HTERT RPE-1 (cell line): ENCODE results near the gene DST.
"Not testable (repeated sequence)": the region's sequence is repeated elsewhere in the genome, so short reads cannot be mapped to it uniquely, and the experiment has no call there.

Source experiments
- in situ Hi-C: fragments of 300-500 bp; cut with MboI; formaldehyde crosslinking; loops from 4 replicates; pipeline ENCODE4 v1.14.3; 2020; ENCODE audit warnings: low sequenced_read_pairs

The DST gene

GRCh38 chr6:56575736-56576135 is 67.0 kb downstream of the DST start:
- in situ Hi-C loops = loop anchor here (25.0 kb wide), 1 partner anchor 213 kb away; no protein-coding TSS in a partner anchor

DNA sequence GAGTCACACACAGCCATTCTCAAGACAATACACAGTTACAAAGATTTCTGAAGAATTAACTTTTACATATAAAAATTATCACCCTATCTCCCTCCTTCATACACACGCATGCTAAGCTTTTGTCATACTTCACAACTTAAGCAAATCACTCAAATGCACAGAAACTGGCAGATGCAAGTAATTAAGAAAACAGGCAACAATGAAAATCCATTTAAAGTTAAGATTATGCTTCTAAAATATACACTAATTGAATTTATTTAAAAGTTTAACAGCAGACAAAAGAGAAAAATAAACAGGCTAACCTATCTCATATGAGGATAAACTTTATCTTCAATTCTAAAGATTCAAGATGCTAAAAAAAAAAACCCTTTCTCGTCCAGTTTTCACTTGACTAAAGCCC is 68.4 kb downstream of the DST start:
- in situ Hi-C loops = no loop called here

DNA sequence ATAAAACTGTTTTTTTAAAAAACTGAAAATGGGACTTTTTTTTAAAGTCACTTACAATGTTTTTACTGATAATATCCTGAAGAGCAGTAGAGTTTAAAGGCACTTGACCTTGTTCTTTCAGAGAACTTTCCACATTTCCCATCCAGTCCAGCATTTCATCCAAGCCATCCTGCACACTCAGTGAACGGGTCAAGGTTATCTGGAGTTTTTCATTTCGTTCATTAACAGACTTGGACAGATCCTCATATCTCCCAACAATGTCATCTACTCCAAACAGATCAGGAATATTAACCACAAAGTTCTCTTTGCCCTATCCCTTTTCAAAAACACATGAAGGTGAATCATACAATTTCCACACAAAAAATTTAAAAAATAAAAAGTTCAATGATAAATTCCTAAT is 69.1 kb downstream of the DST start:
- in situ Hi-C loops = no loop called here

DNA sequence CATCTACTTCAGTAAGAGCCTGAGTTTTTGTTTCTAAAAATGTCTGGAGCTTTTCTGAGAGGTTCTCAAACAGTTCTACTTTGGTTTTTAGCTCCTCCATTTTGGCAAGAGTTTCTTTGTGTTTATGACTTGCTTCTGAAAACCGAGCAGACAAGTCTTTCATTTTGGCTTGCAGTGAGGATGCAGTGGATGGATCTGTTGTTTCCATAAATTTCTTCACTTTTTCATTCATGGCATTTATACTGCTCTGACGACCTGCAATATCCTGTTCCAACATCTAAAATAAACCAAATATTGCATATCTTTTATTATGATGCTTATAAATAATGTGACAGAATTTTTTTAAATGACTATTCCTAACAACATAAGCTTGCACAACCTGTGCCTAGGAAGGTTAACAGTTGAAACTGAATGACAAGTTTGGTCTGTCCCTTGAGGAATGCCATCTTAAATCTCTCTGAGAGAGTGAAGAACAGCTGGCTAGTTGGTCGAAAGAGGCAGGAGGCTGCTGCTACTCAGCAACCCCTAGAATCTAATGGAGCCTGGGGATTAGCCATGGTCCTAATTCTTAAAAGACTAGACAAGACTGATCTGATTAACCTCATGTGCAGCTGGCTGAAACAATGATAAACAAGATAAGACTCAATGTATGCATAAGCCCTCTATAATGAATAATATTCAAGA is 69.8 kb downstream of the DST start:
- in situ Hi-C loops = no loop called here

GRCh38 chr6:56571605-56572004 is 71.1 kb downstream of the DST start:
- in situ Hi-C loops = no loop called here

DNA sequence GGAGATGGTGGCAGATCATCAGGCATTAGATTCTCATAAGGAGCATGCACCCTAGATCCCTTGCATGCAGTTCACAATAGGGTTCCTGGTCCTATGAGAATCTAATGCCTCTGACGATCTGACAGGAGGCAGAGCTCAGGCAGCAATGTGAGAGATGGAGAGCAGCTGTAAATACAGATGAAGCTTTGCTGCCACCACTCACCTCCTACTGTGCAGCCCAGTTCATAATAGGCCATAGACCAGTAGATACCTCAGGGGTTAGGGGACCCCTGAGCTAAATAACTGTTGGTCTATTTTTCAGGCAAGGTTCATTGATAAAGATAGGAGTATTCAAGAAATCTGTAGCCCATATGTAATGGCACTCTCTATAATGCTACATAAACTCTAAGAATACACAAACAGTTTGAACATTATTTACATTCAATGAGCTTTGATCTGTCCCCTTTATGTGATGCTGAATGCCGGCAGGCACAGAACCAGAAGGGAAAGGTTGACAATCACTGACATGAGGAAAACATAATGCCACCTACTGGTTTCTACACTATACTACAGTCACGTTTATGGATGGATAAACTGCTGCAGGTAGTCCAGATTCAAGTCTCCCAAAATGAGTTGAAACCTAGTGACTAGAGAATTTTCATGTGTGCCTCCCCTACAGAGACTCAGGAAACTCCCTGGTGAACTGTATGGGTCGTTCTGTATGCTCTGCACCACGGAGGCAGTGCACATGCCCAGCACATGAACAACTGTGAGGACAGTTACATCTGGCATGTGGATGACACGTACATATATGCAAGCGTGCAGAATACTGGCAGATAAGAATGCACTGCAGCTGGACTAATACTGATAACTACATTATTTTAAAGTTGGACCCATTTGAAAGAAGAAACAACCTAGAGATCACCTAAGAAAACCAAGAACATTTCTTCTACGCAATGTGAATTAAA is 72.0 kb downstream of the DST start:
- in situ Hi-C loops = no loop called here

DNA sequence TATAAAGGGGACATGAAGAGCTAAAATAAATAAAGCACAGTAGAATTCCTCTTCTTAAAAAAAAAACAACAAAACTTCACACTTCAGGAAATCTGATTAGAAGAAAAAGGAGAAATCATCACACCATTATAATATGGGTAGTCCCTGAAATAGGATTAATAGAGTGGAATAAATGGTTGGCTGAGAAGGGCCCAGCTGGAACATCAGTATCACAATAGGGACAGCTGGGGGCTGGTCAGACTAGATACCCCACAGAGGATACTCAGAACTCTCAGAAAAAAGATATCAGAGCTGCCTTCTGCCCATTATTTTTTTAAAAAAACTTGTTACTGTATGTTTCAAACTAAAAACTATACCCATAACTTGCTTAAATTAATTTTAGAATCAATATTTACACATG is 75.2 kb downstream of the DST start:
- in situ Hi-C loops = no loop called here

GRCh38 chr6:56562730-56563129 is 80.0 kb downstream of the DST start:
- in situ Hi-C loops = not testable (repeated sequence)

DNA sequence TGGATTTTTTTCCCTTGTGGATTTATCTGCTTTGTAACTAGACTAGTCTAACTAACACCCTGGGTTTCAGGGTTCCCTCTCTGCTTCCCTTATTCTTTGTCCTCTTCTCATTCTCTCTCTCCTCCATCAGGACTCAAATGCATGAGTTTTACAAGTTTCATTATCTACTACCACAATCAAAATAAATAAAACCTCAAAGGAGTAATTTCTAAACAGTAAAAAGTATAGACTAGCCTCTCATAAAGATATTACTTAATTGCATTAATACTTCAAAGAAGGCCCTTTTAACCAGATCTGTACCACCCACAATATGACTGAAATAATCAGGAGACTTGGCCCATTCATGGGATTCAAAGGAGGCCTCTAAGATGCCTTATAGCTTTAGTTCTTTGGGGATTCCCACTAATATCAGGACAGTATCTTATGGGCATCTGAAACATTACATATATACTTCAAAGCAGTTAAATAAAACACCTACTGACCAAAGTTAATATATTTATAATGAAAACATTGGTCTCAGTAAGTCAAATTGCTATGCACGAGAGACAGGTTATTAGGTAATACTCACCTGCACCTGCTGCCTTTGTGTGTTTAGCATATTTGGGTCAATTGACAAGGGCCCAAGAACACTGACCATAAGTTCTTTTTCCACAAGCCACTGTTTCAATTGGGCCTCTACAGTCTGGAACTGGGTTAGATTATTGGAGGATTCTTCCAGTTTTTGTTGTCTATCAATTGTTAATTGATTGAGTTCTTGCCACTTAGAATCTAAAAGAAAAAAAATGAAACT is 85.7 kb downstream of the DST start:
- in situ Hi-C loops = no loop called here

- in situ Hi-C loops = no loop called here
Observed at GRCh38 chr6:56555438-56555872, 87.2 kb downstream of the DST start.

DNA sequence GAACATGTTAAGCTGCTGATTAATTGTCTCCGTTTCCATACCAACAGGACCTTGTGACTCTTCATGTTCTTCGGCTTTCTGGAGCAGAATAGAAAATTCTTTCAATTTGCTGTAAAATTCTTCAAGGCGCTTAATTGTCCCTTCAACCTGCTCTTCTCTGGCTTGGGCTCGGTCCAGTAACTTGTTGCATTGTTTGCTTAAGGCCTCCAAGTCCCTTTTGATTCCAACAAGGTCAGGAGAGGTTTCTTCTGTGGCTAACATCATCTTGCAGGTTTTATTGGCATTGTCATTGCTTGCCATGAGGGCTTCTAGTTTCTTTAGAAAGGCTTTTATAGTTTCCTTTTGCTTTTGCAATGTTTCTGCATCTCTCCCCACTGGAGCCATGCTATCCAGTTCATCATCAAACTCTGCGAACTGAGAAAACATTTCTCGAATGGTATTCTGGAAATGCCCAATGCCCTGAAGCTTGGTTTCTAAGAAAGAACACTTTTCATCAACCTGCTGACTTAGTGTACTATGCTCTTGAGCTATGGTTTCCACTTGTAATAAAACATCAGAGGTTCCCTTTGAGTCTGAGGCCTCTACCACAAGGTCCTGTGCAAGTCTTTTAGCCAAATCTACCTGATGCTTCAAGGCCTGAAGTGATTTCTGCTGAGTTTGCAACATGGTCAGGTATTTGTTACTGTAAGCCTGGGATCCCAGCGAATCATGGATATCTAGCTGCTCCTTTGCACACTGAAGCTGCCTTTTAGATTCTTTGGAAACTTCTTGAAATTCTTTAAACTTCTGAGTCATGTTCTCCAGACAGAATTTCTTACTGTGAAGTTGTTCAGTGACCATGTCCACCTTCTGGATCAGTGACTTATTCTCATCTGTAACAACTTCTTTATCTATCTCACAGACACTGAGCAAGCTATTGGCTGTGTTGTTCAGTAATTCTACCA is 90.2 kb downstream of the DST start:
- in situ Hi-C loops = no loop called here

DNA sequence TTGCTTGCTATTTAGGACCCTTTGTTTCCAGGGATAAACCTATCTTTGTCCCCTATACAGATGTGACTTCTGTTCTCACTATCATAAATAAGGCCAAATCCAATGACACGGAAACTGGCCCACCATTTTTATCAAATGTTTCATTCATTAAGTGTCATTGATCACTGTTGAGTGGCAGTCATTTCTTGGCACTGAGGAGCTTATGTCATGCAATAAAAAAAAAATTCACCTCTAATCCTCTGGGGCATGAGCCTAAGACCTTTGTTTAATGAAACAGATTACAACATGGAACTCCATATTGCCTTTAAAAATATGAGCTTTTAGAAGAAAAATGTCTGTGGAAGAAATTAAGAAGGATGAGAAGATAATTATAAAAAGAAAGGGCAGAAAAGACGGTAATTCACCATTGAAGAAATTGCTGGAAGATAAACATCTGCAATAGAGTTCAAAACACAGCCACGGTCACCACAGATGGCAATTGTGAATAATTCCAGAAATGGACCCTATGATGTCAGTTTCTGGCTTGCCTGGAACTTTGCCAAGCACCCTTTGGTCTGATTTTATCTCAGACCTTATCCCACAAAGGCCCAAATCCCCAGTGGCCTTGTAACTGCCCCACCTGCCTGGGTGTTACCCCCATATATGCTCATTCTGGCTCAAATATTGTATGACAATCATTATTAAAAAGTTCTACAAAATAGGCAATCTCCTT is 91.1 kb downstream of the DST start:
- in situ Hi-C loops = no loop called here

DNA sequence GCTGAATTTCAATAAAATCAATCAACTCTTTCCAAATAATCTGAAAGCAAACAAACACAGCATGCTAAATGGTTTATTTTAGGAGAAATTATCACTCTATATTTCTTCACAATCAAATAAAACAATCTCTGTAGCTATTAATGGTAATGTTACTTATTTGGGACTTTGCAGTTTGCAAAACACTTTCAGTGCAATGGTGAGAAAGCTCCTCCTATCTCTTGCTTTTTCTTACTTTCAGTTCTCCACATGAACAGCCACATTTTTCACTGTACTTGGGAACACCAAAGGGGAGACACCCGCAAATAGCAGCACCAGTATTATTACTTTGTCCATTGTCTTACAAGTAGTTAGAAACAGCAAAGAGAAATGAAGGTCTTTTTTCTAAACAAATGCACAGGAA is 92.4 kb downstream of the DST start:
- in situ Hi-C loops = no loop called here

DNA sequence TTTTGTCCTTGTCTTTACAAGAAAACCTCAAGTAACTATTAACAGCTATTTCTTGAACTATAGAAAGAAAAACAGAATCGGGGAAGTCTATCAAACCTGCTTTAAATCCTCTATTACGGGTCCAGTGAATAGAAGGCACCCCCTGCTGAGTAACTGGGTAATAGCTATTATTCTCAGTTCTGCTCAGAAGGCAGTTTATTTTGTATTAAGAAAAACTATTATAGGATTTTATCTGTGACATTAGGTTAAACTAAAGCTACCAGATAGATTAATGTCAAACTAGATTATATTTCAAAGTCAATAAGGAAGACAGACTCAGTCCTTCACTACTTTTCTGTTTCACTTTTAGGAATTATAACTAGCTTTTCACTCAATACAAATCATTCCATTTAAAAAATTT is 93.7 kb downstream of the DST start:
- in situ Hi-C loops = no loop called here

GRCh38 chr6:56547687-56548086 is 95.0 kb downstream of the DST start:
- in situ Hi-C loops = no loop called here

- in situ Hi-C loops = no loop called here
Observed at GRCh38 chr6:56542364-56543331, 100.0 kb downstream of the DST start.

DNA sequence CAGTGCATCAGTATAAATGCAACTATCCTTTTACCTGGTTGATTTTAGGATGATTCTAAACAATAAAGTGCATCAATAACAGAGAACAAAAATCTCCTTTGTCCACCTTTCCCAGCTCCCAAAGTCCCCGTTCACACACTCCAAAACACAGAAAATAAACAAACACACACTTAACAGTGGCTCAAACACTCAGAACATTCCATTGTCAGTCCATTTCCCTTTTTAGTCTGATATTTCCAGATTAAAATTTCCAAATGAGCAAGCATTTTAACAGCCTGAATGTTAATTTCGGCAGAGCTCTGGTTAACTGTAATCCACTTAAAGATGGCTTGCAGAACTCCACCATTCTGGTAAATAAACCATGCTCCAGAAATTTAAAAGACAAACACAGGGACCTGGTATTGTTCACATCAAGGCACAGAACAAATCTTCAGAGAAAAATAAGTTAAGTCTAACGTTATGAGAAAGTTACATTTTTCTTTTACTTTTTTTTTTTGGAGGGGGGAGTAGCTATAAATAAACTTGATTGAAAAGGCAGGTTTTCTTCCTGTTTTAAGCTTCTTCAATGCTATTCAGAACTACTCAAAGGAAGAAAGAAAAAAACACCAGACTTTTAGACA is 100.8 kb downstream of the DST start:
- in situ Hi-C loops = no loop called here

DNA sequence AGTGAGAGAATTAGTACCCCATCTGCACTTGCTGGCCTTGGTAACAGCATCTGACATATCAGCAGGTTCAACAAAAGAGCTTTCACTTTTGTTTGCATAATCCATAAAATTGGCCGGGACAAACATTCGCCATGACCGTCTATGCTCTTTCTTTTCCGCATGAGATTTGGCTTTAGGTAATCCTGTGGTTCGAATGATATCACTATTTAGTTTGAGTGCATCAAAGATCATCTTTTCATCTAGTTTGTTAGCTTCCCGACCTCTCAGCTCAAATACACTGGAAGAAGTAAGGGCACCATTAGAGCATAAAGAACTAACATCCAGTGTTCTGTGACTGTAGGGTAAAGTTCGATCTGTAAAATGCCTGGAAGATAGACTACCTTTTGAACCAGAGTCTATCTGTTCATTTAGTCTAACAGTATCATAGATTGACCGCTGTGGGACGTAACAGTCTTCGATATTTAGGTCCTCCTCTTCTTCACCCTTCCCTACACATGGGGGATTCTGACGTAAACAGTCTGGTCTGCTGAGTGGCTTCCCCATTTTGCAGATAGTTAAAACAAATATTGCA is 101.6 kb downstream of the DST start:
- in situ Hi-C loops = no loop called here
